Measurements from ENCODE around the gene POLR2I.
"Not testable (repeated sequence)": the region's sequence is repeated elsewhere in the genome, so short reads cannot be mapped to it uniquely, and the experiment has no call there.

The POLR2I gene

GRCh38 chr19:36072081-36072480 lies 42.6 kb downstream of the POLR2I start:
- H3K36me3 ChIP-seq (ENCODE audit: control insufficient read depth in 2 of 2, insufficient read depth in 1 of 2, low read length in 2 of 2) = peaks cover 75 to 77% of the 10 kb centered on the region in 2 experiments
- H3K4me1 ChIP-seq (ENCODE audit: control insufficient read depth, insufficient read depth, low read length) = peaks cover 31% of the 10 kb centered on the region
- POLR2A ChIA-PET = interaction anchor here (0.9 to 4.4 kb wide), 3 partner anchors 11 to 43 kb away, joined by 3 to 41 read pairs (median 18); partner anchors contain the start of genes POLR2I, TBCB, THAP8 and WDR62
- CTCF ChIA-PET = interaction anchor here (0.6 to 4.2 kb wide), 6 partner anchors 8 to 150 kb away, joined by 3 to 42 read pairs (median 6); no protein-coding TSS in a partner anchor
- H3K9me3 ChIP-seq (ENCODE audit: control insufficient read depth, insufficient read depth, low read depth, low read length) = no peaks in the 10 kb centered on the region
- TF ChIP-seq GLI4 (tag by site-specific recombination; IDR thresholded peaks at IDR 0.05) (no peak), ZNF560 (tag by site-specific recombination; IDR thresholded peaks at IDR 0.05; ENCODE audit: borderline replicate concordance) (no peak), ZIC2 (tag by site-specific recombination; IDR thresholded peaks at IDR 0.05) (peak; percentile 53)
- H3K4me3 ChIP-seq (ENCODE audit: low read depth, low read length) = no peak overlapping the region
- H3K27ac ChIP-seq (ENCODE audit: extremely low read depth, low read depth, low read length) = peak overlapping the region; percentile 90; the same call in 1 of the 2 replicates

- TF ChIP-seq KLF1 (tag by site-specific recombination; IDR thresholded peaks at IDR 0.05) (peak; percentile 87), ZBTB26 (tag by site-specific recombination; optimal IDR thresholded peaks at IDR 0.05) (peak; percentile 2)
- CTCF ChIA-PET = interaction anchor here (1.2 kb wide), 1 partner anchor 42 kb away, joined by 3 read pairs; the partner anchor contains the start of gene OVOL3
- H3K36me3 ChIP-seq (ENCODE audit: control insufficient read depth in 2 of 2, insufficient read depth in 1 of 2, low read length in 2 of 2) = peaks cover 75 to 79% of the 10 kb centered on the region in 2 experiments
- peak overlapping the region; percentile 90; the same call in 1 of the 2 replicates for H3K27ac ChIP-seq (ENCODE audit: extremely low read depth, low read depth, low read length)
- POLR2A ChIA-PET = interaction anchor here (4.4 kb wide), 1 partner anchor 14 kb away, joined by 41 read pairs; the partner anchor contains the start of genes THAP8 and WDR62
- H3K4me3 ChIP-seq (ENCODE audit: low read depth, low read length); H3K9me3 ChIP-seq (ENCODE audit: control insufficient read depth, insufficient read depth, low read depth, low read length): not testable (repeated sequence)
- H3K4me1 ChIP-seq (ENCODE audit: control insufficient read depth, insufficient read depth, low read length) = peaks cover 31% of the 10 kb centered on the region
Measured at GRCh38 chr19:36068810-36069499, 45.7 kb downstream of the POLR2I start.

- no peaks in the 10 kb centered on the region for H3K9me3 ChIP-seq (ENCODE audit: control insufficient read depth, insufficient read depth, low read depth, low read length)
- H3K36me3 ChIP-seq (ENCODE audit: control insufficient read depth in 2 of 2, insufficient read depth in 1 of 2, low read length in 2 of 2) = peaks cover 71 to 75% of the 10 kb centered on the region in 2 experiments
- ChIA-PET POLR2A (interaction anchor here (0.9 to 3.8 kb wide), 3 partner anchors 10 to 15 kb away, joined by 3 to 40 read pairs (median 3); partner anchors contain the start of genes THAP8 and WDR62), CTCF (interaction anchor here (0.6 to 2.3 kb wide), 8 partner anchors 9 to 198 kb away, joined by 3 to 12 read pairs (median 6); no protein-coding TSS in a partner anchor)
- no peak for TF ChIP-seq ZNF513 (tag by site-specific recombination; IDR thresholded peaks at IDR 0.05)
- TF ChIP-seq ZNF121 (tag by site-specific recombination; IDR thresholded peaks at IDR 0.05) = no peak
- TF ChIP-seq ZNF146 (tag by site-specific recombination; IDR thresholded peaks at IDR 0.05) = no peak
- TF ChIP-seq ZNF704 (tag by site-specific recombination; IDR thresholded peaks at IDR 0.05) = no peak
- no peak for TF ChIP-seq ZNF214 (tag by site-specific recombination; IDR thresholded peaks at IDR 0.05; ENCODE audit: borderline replicate concordance)
- no peak for TF ChIP-seq ZNF76 (tag by site-specific recombination; IDR thresholded peaks at IDR 0.05; ENCODE audit: borderline replicate concordance, low read depth)
- peak overlapping the region; percentile 56 for H3K27ac ChIP-seq (ENCODE audit: extremely low read depth, low read depth, low read length)
- no peak overlapping the region for H3K4me3 ChIP-seq (ENCODE audit: low read depth, low read length)
- H3K4me1 ChIP-seq (ENCODE audit: control insufficient read depth, insufficient read depth, low read length) = peaks cover 31% of the 10 kb centered on the region
Measured at GRCh38 chr19:36067681-36068080, 47.0 kb downstream of the POLR2I start.

GRCh38 chr19:36064826-36065225 lies 49.8 kb downstream of the POLR2I start:
- POLR2A ChIA-PET = interaction anchor here (0.9 to 3.8 kb wide), 3 partner anchors 10 to 75 kb away, joined by 3 to 40 read pairs (median 5); partner anchors contain the start of genes CAPNS1, THAP8 and WDR62
- Histone ChIP-seq H3K27ac (ENCODE audit: extremely low read depth, low read depth, low read length) (no peak overlapping the region), H3K4me3 (ENCODE audit: low read depth, low read length) (no peak overlapping the region), H3K9me3 (ENCODE audit: control insufficient read depth, insufficient read depth, low read depth, low read length) (no peaks in the 10 kb centered on the region), H3K36me3 (ENCODE audit: control insufficient read depth in 2 of 2, insufficient read depth in 1 of 2, low read length in 2 of 2) (peaks cover 75 to 77% of the 10 kb centered on the region in 2 experiments), H3K4me1 (ENCODE audit: control insufficient read depth, insufficient read depth, low read length) (peaks cover 11% of the 10 kb centered on the region)
- CTCF ChIA-PET = interaction anchor here (0.8 kb wide), 1 partner anchor 105 kb away, joined by 3 read pairs; no protein-coding TSS in a partner anchor
- TF ChIP-seq MEIS1 (CRISPR knock-in tag; IDR thresholded peaks at IDR 0.05; ENCODE audit: borderline replicate concordance) (no peak), ZNF692 (tag by site-specific recombination; IDR thresholded peaks at IDR 0.05) (no peak), ZNF747 (tag by site-specific recombination; IDR thresholded peaks at IDR 0.05) (no peak), ZNF354C (tag by site-specific recombination; IDR thresholded peaks at IDR 0.05; ENCODE audit: borderline replicate concordance, low read depth) (no peak), PATZ1 (tag by site-specific recombination; IDR thresholded peaks at IDR 0.05) (no peak)
